NCI-H1436 (cell line): ENCODE results near the gene TCF12.

Source experiments
- DNase-seq: peaks from one replicate; lab custom pipeline; 2025; lab: John Stamatoyannopoulos, UW

Gene TCF12

GRCh38 chr15:56918046-56918938 lies at the start of gene TCF12:
Gene TCF12, plus strand, starts transcription at chr15:56918644. Its CDS starts 1,270 bp downstream, at chr15:56919914.
- peak; percentile 93 for DNase-seq

GRCh38 chr15:56869573-56869972 lies 48.9 kb upstream of the TCF12 start:
- DNase-seq, result peak; percentile 13

- DNase-seq, result no peak
These were observed 47.3 kb upstream of the TCF12 start for GRCh38 chr15:56871185-56871584.

GRCh38 chr15:56871867-56872266 lies 46.6 kb upstream of the TCF12 start:
- no peak for DNase-seq

- no peak for DNase-seq
These were observed 41.0 kb upstream of the TCF12 start for GRCh38 chr15:56877255-56877970.

- DNase-seq, result no peak
These were observed 38.9 kb upstream of the TCF12 start for GRCh38 chr15:56879502-56879901.

- DNase-seq, result no peak
These were observed 35.4 kb upstream of the TCF12 start for GRCh38 chr15:56883088-56883487.

GRCh38 chr15:56886363-56886931 lies 32.0 kb upstream of the TCF12 start:
- no peak for DNase-seq

- peak; percentile 91 for DNase-seq
These were observed 31.3 kb upstream of the TCF12 start for GRCh38 chr15:56886932-56887781.

GRCh38 chr15:56887782-56888438 lies 30.5 kb upstream of the TCF12 start:
- no peak for DNase-seq

- DNase-seq, result no peak
These were observed 28.4 kb upstream of the TCF12 start for GRCh38 chr15:56890038-56890437.

- no peak for DNase-seq
These were observed 26.5 kb upstream of the TCF12 start for GRCh38 chr15:56891852-56892440.

GRCh38 chr15:56892659-56893363 lies 25.6 kb upstream of the TCF12 start:
- no peak for DNase-seq

- DNase-seq, result no peak
These were observed 25.1 kb upstream of the TCF12 start for GRCh38 chr15:56893364-56893678.

GRCh38 chr15:56894601-56895000 lies 23.8 kb upstream of the TCF12 start:
- DNase-seq, result no peak

- DNase-seq, result no peak
These were observed 16.5 kb upstream of the TCF12 start for GRCh38 chr15:56901931-56902330.

GRCh38 chr15:56906766-56907165 lies 11.7 kb upstream of the TCF12 start:
- DNase-seq, result no peak

- DNase-seq, result no peak
These were observed 7.6 kb upstream of the TCF12 start for GRCh38 chr15:56910801-56911200.

- no peak for DNase-seq
These were observed 5.2 kb upstream of the TCF12 start for GRCh38 chr15:56913241-56913640.

GRCh38 chr15:56913670-56914069 lies 4.8 kb upstream of the TCF12 start:
- DNase-seq, result no peak

GRCh38 chr15:56915888-56916287 lies 2.6 kb upstream of the TCF12 start:
- DNase-seq, result no peak
